CD4-positive, alpha-beta T cell treated with Interleukin-15 for 1 hour (primary cell): ENCODE data around the gene NXN.
"Not testable (repeated sequence)": the region's sequence is repeated elsewhere in the genome, so short reads cannot be mapped to it uniquely, and the experiment has no call there.

ENCODE experiments used
- DNase-seq: peaks from one replicate; pipeline ENCODE4 v3.0.0-alpha.2; 2020

Gene NXN

DNA sequence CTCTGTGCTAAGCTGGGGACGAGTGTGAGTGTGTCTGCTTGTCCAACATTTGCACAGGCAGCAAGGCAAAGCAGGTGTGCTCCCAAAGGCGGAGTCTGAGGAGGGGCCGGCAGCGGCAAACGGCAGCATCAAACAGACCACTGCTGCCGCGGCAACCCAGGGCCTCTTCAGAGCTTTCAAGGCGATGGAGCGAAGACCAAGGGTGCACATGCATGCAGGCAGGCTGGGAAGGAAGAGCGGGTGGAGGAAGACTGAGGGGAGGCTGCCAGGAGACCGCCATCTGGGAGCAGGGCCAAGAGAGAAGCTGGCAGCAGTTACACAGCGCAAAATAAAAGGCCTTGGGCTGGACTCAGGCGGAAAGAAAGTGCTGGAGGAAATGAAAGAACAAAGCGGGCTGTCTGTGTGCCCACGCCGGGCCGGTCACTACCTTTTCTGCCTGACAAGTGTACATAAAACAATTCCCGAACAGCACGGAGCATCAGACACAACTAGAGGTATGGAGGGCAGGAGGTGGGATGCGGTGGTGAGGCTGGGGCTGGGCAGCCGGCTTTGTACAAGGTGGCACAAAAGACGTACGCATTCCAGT, 25.9 kb upstream of the NXN start:
- DNase-seq = no peak

DNA sequence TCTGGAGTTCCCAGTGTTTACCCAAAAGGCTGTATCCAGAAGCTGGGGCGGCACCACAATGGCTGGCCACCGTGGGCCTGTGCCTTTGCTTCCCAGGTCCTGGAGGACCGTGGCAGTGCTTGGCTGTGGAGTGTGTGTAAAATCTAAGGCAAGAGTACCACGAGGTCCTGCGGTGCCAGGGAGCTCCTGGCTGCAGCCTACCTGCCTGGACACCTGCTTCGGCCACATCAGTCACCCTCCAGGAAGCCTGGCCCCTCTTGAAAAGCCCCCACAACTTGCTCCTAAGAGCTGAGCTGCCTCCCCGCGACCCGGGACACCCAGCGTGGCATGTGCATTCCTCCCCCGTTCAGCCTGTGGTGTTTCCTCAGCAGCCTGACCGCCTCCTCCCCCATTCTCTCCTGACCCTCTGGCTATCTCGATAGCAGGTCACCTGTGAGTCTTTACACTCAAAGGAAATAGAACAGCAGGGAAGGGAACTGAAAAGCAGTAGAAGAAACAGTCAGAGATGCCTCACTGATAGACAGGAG, 25.3 kb upstream of the NXN start:
- DNase-seq = no peak

DNA sequence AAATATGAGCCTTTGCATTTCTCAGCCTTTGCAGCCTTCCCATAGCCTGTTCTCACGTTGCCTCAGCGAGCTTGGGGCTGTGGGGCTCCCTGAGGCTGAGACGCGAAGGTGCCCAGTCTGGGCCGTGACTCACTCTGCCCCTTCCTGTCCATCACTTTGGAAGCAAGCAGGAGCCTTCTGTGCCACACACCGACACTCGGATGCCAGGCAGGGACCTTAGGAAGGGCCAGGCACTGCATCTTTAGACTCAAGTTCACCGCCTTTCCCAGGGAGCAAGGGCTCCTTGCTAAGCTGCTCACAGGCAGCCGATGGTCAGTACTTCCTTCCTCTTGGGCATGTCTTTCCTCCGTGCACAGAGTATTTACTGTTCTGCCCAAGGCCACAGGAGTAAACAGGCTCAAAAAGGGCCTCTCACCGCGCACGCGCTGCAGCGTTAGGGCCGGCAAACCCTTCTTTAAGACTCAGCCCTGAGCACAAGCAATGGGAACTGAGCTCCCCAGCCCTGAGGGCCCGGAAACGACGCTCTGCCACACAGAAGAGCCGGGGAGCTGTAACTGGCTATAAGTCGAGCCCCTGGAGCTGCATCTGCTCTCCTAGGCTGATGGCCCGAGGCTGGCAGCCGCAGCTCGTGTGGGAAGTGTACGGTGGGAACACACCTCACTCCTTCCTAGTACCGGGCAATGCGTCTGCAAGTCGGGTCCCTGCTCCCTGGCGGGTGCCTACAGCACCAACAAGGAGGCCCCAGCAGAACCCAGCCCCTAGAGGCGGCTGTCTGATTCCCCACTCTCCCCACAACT, 24.6 kb upstream of the NXN start:
- no peak for DNase-seq

DNA sequence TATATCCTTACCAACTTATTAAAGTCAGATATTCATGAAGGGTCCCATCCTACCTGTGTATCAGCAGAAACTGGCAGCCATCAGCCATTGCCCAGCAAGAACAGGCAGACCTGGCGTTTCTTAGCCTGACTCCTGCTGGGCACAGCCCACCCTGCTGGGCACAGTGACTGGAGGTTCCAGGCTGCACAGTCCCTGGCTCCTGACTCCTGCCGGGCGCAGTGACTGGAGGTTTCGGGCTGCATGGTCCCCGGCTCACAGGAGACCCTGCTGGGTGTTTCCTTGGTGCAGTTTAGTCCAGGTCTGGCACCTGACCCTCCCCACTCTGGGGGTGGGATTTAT, 24.0 kb upstream of the NXN start:
- no peak for DNase-seq

DNA sequence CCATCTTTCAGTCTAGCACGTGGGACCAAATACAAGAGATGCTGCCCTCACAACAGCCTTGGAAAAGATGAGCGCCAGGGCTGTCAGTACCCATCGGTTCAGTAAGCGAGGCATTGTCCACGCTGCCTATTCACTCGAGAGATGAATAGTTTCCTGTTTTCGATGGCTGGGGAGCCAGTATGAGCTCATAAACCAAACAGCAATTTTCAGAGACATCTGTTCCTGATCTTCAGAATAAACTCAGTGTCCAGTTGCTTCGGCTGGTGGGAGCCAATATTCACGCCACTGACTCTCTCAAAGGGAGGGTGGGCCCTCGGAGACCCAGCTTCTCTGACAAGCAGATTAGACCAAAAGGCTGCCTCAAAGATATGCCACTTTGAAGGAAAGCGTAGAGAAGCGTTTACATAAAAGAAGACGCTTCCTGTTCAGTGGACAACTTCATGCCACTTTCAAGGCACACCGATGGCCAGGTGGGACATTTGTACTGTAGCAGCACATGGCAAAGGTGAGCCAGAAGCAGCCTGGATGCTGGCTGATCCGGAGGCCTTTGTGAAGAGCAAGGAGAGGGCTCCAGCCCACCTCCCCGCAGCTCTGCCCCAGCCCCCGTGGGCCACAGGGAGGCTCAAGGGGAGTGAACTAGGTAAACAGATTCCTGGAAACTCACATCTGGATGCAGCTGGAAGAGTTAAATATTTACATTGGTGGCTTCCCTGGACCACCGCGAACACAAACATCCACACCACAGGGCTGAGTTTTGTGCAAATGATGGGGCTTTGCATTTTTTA, 23.4 kb upstream of the NXN start:
- DNase-seq = no peak

DNA sequence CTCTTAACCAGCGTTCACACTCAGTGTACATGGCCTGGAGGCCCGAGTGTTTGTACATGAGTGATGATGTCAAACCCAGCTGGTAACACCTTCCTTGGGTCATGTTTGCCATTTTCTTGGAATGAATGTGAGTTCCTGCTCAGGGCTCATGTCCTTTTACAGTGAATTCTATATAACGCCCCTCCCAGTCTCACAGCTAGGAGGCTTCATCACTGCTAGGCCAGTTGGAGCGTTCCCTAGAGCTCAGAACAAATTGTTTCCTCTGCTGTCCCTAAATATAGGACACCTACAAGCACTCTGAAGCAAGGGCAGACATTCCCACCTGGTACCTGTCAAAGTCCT, 22.8 kb upstream of the NXN start:
- no peak for DNase-seq

DNA sequence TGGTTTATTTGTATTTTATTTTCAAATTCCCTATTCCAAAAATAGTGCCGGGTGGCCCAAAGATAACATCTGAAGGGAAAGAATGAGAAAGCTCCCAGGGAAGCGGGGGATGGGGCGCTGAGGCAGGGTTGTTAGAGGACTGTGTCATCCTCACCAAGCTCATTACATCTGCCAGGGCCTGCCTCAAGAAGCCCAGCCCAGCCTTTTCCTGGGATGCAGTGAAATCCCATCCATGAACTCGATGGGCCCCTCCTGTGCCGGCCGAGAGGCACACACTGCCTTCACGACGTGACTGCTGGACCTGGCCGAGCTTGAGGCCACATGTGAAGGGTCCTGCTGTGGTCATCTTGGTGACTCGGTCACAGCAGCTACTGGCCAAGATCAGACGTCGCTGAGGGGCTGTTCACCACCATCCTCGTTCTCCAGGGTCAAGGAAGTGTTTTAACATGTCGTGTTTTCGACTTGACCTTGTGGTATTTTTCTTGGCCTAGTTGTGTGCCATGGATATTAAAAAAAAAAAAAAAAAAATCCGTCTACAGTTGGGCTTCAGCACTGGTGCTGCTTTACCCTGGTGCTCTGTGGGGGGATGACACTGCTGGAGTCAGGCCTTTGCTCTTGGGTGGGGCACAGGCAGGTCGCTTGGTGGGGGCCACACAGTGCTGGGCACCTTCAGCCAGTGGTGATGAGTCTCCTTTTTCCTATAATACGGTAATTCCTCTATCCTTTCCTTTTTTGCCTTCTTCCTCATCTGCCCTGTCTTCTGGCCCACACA, 22.2 kb upstream of the NXN start:
- DNase-seq = no peak

DNA sequence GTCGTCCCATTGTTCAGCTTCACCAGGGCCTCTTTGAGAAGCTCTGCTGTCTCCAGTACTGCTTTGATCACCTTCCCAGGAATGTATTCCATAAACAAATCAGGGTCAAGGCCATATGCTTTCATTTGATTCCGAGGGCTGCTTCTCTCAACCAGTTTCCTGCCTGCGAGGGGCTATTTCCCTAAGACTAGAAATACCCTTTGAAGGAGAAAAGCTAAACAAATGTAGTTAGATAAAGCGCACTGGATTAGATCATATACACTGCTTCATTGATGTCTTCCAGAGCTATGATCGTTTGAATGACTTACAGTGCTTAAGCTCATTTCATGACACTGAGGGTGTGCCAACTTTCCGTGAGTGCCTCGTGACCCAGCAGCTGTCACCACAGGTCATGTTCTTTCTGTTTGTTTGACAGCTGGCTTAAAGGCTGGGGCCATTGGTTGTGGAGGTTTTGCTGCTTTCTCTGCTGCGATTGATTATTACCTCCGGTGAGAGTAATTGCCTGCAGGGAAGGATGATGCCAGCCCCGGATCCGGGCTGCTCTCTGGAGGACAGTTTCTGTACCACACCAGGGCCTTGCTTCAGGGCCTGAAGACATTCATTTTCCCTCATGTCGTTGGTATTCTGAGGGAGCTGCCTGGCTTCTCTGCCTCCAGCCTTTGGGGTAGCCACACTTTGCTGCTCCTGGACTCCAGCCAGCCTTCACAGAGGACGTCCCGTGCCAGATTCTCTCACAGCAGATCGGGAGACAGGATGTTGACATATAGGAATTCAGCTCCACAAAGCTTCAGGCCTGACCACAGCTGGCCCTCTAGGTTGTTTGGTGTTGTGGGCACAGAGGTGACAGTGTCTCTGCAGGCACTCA, 21.3 kb upstream of the NXN start:
- DNase-seq = no peak

DNA sequence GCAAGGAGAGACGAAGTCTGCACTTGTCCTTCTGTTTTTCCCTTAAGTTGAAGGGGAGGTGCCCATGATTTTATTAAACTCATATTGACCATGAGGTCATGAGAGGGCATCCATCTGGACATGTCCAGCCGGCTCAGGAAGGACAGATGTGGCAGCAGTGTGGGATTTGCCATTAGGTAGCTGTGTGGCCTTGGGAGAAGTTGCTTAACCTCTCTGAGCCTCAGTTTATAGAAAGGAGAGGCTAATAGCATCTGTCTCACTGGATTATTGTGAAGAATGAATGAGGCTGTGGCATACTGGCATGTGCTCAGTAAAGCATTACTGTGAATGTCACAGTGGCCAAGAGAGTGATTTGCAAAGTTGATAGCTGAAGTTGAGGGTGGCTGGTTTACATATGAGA, 18.5 kb upstream of the NXN start:
- no peak for DNase-seq

DNA sequence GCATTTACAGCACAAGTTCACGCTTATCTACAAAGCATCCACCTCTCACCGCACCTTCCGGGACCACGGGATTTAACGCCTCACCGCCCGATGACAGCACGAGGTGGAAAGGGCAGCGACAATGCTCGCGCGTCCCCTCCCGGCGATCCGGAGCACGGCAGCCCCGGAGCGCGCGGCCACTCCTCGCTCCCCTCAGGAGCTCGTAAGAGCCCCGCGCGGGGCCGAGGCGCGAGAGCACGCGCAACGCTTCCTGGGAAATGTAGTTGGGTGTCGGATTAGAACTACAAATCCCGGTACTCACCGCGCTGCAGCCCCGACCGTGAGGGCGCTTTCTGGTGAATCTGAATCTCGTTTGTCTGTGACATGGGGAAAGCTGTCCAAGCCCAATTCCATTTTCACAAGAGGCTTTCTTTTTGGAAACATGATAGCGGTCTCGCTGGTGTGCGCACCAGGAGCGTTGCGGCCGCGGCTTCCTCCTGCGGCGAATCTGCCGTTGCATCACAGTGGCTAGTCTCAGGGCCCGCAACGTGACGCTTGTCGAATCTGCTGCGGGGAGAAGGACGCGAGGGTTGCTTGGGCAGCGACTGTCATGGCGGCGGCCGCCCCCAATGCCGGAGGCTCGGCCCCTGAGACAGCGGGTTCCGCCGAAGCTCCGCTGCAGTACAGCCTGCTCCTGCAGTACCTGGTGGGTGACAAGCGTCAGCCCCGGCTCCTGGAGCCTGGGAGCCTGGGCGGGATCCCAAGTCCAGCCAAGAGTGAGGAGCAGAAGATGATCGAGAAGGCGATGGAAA, 17.2 kb upstream of the NXN start, which contains the start of gene TIMM22:
Gene TIMM22 (plus strand): TSS at position 576 of the 791 bp plus-strand sequence. CDS start 14 bp downstream, at position 590.
- DNase-seq = peak; percentile 94

DNA sequence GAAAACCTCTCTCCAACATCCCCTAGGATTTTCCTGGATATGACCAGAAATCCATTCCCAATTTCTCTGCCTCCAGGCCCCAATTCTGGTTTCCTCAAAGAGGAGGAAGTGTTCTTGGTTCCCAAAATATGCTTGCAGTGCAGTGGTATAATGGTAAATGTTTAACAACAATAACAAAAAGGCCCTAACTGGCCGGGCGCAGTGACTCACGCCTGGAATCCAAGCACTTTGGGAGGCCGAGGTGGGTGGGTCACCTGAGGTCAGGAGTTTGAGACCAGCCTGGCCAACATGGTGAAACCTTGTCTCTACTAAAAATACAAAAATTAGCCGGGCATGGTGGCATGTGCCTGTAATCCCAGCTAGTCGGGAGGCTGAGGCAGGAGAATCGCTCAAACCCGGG, 15.7 kb upstream of the NXN start:
- DNase-seq = not testable (repeated sequence)

DNA sequence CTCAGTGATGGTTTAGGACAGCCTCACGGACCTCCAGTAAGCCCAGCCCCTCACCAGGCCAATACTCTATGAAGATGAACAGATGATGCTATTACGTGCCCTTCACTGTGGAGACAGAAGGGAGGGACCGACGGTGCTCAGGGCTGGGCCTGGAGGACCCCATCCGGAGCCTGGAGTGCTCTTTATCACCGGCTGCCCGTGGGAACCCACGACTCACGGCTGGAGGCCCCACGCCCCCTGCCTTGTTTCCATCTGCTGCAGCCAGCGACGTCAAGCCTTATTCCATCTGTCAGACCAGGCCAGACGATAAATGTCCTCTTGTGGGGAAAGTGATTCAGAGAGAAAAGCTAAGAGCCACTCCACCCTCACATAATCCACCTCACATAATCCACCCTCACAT, 13.4 kb upstream of the NXN start:
- DNase-seq = no peak

DNA sequence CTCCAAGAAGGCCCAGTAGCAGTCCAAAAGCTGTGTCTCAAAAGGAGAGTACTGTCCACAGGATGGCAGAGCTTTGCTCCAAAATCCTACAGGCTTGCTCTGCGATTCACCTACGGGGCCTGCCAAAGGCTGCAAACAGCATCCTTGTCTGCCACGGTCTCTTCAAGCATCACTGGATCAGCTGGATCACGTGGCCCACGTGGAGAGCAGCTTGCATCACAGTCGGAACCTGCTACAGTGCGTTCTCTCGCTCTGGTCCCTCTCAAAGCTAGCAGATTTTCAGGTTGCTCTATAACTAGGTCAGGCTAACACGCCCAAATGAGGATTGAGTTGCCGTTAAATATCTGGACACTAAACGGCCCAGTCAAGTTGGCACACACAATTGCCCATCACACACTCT, 9.0 kb upstream of the NXN start:
- DNase-seq = no peak

DNA sequence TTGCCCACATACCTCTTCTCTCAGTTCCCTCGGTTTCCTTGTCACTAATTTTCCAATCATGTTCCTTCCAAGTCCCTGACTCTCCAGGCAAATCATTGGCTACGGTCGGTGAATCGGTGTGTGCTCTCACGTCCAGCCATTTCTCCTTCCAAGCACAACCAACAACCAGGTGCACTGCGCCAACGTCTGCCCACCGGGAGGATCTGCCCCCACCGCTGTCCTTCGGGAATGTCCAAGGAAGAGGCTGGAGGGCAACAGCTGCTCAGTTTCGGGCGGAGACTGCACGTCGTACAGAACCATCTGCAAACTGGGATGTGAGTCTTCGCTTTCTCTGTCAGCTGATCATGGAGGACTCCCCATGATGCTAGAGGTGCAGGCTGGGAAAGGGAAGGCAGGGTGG, 8.4 kb upstream of the NXN start:
- no peak for DNase-seq

DNA sequence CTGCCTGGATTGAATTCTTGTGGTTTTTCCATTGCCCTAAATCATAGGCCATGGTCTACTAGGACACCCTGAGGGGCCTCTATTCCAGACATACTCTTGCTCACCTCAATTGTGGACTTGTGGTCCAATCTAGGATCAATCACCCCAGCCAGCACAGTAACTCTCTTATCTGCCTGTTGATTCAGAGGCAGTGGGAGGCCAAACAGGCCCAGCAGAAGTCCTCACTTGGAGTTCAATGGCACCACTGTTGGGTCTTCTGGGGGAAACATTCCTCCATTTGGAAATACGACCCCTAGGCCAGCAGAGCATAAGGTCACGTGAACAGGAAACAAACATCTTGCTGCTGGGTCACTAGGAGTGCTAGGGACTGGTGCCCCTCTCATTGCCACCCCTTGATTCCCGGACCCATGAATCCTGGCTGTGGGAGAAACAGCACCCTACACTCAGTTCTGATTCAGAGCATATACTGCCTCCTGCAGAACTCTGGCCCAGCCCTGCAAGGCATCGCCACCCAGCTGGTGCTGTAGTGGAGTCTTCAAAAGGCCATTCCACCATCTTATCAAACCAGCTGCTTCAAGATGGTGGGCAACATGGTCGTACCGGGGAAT, 6.8 kb upstream of the NXN start:
- DNase-seq = no peak

DNA sequence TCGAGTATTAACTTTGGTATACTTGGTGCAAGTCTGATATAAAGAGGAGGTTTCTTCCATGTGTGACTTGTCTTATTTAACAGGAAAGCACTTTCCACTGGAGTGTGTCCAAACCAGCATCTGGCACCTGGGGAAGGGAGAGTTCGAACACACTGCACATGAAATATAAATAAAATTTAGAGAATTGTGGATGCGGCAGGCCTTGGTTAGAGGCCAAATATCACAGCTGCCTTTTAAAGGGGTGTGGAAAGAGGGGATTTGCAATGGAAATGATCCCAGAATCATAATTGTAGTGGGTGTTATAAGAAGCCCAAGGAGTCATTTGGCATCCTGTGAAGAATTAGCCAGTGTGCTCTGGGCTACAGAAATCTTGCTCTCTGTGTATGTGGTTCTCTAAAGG, 4.3 kb upstream of the NXN start:
- DNase-seq = no peak

DNA sequence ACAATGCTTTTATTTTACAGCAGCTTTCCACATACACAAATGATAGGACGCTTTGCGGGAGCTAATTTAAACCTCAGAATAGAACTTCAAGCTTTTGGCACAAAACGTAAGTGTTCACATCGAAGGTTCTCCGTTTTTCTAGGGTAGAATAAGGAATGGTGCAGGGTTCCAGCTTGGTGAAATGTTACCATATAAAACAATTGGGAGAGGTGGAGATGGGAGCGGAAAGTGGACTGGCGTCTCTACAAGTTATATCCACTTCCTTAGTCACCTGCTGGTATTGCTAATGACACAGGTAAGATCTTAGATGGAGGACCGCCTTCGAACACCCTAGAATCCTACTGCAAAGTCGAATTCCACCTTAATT, 1.7 kb upstream of the NXN start:
- no peak for DNase-seq

DNA sequence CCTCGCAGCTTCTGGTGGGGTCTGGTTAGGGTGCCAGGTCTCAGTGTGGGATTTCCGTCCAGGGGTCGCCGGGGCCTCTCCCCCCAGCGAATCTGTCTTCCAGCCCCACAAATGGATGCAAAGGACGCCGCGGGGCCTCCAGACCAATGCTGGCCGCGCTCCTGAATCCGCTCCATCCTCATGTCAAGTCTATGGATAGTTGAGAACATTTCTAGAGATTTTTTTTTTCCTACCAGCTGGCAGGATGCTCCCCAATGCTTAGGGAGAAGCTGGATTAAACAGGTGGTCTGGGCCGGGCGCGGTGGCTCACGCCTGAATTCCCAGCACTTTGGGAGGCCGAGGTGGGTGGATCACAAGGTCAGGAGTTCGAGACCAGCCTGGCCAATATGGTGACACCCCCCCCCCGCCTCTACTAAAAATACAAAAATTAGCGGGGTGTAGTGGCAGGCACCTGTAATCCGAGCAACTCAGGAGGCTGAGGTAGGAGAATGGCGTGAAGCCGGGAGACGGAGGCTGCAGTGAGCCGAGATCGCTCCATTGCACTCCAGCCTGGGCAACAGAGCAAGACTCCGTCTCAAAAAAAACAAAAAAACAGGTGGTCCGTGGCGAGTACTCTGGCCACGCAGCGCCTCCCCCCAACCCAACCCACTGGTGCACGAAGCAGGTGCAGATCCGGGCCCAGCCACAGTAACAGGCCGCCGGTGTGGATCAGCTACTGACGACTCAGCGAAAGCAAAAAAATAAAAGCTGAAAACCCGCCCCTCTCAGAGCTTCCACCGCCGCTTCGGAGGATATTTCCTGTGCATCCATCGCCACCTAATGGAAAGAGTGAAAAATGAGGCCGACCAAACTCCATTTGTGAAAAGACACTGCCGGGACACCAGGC, 1.1 kb upstream of the NXN start:
- DNase-seq = peak; percentile 85

DNA sequence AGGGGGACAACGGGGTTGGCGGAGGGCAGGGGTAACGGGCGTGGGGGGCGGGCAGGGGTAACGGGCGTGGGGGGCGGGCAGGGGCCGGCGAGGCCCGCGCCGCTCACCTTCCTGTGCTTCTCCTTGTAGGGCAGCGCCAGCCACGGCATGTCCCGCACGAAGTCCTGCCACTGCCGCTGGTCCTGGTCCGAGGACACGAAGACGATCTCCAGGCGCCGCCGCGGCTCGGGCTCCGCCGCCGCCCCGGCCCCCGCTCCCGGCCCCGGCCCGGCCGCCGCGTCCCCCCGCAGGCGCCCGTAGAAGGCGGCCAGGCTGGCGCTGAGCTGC, 401 bp downstream of the NXN start:
- DNase-seq = no peak
